ENCODE results near the gene R3HDML. TPM values are rescaled to one million over a fixed set of nuclear protein-coding genes. Genes with fewer than 3 reads are reported as not detected.

The R3HDML gene
- total RNA-seq, 6 experiments from 2014 or later: not detected

DNA sequence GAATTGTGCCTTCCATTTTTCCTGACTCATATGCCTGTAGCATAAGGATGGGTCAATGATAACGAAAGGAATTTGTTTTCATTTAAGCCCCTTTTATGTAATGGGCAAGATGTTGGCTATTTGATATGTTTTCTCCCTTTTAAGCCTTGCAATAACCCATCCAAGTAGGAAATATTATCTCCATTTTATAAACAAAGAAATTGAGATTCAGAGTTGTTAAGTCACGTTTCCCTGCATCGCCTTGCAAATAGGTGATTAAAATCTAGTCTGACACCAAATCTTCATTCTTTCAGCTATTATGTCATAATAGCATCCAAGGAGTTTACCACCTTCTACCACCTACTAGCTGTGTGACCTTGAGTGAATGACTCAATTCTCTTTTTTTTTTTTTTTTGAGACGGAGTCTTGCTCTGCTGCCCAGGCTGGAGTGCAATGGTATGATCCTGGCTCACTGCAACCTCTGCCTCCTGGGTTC is 25.7 kb downstream of the R3HDML start:
- ATAC-seq: no peak
- TF ChIP-seq POLR2A (IDR thresholded peaks at IDR 0.05): no peak
- TF ChIP-seq, protein P1, sequence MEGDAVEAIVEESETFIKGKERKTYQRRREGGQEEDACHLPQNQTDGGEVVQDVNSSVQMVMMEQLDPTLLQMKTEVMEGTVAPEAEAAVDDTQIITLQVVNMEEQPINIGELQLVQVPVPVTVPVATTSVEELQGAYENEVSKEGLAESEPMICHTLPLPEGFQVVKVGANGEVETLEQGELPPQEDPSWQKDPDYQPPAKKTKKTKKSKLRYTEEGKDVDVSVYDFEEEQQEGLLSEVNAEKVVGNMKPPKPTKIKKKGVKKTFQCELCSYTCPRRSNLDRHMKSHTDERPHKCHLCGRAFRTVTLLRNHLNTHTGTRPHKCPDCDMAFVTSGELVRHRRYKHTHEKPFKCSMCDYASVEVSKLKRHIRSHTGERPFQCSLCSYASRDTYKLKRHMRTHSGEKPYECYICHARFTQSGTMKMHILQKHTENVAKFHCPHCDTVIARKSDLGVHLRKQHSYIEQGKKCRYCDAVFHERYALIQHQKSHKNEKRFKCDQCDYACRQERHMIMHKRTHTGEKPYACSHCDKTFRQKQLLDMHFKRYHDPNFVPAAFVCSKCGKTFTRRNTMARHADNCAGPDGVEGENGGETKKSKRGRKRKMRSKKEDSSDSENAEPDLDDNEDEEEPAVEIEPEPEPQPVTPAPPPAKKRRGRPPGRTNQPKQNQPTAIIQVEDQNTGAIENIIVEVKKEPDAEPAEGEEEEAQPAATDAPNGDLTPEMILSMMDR (IDR thresholded peaks at IDR 0.05): no peak
- intact Hi-C loops (cut with DNase I): no loop called here

DNA sequence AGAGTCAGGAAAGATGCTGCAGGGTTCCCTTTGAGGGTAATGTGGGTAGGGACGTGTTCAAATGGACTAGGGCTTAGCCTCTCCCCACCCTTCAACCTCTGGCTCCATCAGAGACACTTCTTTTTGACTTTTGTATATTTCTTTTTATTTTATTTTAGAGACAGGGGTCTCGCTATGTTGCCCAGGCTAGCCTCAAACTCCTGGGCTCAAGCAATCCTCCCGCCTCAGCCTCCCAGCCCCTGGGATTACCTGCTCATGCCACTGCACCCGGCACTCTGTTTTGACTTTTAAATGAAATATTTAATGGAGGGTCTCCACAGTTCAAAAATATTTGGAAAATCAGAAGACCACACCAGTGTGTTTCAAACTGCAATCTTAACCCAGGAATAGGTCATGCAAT is 27.2 kb downstream of the R3HDML start:
- TF ChIP-seq, protein P1 (IDR thresholded peaks at IDR 0.05): no peak
- no peak for TF ChIP-seq POLR2A (IDR thresholded peaks at IDR 0.05)
- WGBS (ENCODE audit: insufficient coverage, low coverage, low lambda C conversion rate, missing lambda C conversion rate): 87% methylated on average over 4 of the region's 4 CpGs
- Histone ChIP-seq H3K4me1 (no peaks in the 10 kb centered on the region), H3K27me3 (no peaks in the 10 kb centered on the region), H3K9me3 (no peaks in the 10 kb centered on the region), H3K4me3 (no peak overlapping the region), H3K36me3 (peaks cover 0 to 20% (median 3%) of the 10 kb centered on the region in 4 donors), H3K27ac (no peak overlapping the region)
- no peak for DNase-seq
- intact Hi-C loops (cut with DNase I): no loop called here
- peak in 1 of 4 donors; percentile 17 for ATAC-seq

More for the DNA sequence above, 25.7 kb downstream of the R3HDML start:
- Histone ChIP-seq H3K9me3 (no peaks in the 10 kb centered on the region), H3K4me1 (peaks cover 0 to 11% (median under 1%) of the 10 kb centered on the region in 4 donors), H3K27me3 (no peaks in the 10 kb centered on the region), H3K27ac (no peak overlapping the region), H3K4me3 (no peak overlapping the region), H3K36me3 (peaks cover 0 to 13% (median 3%) of the 10 kb centered on the region in 4 donors)
- 73% methylated on average over 4 of the region's 4 CpGs for WGBS (ENCODE audit: insufficient coverage, low coverage, low lambda C conversion rate, missing lambda C conversion rate)
- no peak for DNase-seq

DNA sequence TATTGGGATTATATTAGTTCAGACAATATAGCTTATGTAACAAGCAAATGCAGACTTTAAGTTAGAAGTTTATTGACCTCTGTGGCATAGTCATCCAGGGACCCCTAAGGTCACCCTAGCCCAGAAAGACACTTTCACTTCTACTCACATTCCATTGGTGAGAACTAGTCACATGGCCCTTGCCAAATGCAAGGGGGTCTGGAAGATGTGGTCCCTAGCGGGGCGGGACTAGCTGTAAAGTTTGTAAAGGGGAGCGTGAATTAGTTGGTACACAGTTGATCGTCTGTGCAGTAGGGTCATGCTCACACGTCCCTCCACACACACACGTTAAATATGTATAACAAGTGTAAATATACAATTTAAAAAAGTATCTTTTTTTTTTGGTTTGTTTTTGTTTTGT is 27.9 kb downstream of the R3HDML start:
- Histone ChIP-seq H3K4me1 (peaks cover 0 to 6% (median 0%) of the 10 kb centered on the region in 4 donors), H3K27me3 (no peaks in the 10 kb centered on the region), H3K9me3 (no peaks in the 10 kb centered on the region), H3K4me3 (no peak overlapping the region), H3K36me3 (peaks cover 0 to 18% (median 2%) of the 10 kb centered on the region in 4 donors), H3K27ac (no peak overlapping the region)
- intact Hi-C loops (cut with DNase I): no loop called here
- 88% methylated on average over 6 of the region's 6 CpGs for WGBS (ENCODE audit: insufficient coverage, low coverage, low lambda C conversion rate, missing lambda C conversion rate)
- DNase-seq (no peak), ATAC-seq (no peak)
- TF ChIP-seq, protein P1 (IDR thresholded peaks at IDR 0.05): no peak
- TF ChIP-seq POLR2A (IDR thresholded peaks at IDR 0.05): no peak

DNA sequence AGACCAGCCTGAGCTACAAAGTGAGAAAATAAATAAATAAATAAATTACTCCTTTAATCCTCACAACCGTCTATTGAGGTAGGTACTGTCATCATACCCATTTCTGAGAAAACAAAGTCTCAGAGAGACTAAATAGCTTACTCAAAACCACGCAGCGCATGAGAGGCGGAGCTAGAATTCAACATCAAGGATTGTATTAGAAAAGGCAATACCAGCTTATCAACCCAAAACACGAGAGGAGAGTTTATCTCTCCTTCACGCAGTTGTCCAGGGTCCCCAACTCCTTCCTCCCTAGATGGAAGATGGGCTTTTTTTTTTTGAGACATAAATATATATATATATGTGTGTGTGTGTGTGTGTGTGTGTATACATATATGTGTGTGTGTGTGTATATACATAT is 30.9 kb downstream of the R3HDML start:
- no peak overlapping the region for H3K27ac ChIP-seq
- peaks cover 0 to 34% (median 6%) of the 10 kb centered on the region in 4 donors for H3K4me1 ChIP-seq
- intact Hi-C loops (cut with DNase I): no loop called here
- H3K9me3 ChIP-seq: no peaks in the 10 kb centered on the region
- no peak for TF ChIP-seq POLR2A (IDR thresholded peaks at IDR 0.05)
- TF ChIP-seq, protein P1 (IDR thresholded peaks at IDR 0.05): no peak
- H3K27me3 ChIP-seq: no peaks in the 10 kb centered on the region
- DNase-seq: no peak
- H3K4me3 ChIP-seq: no peak overlapping the region
- no peak for ATAC-seq
- peaks cover 0 to 14% (median 3%) of the 10 kb centered on the region in 4 donors for H3K36me3 ChIP-seq
- 84% methylated on average over 4 of the region's 6 CpGs for WGBS (ENCODE audit: insufficient coverage, low coverage, low lambda C conversion rate, missing lambda C conversion rate)

Data from right lobe of liver (tissue), 6 donors.